HG02981 (cell line): ENCODE measurements around the gene ATG7.

Experiments
- ATAC-seq: cut with Tn5 transposase; IDR thresholded peaks from one replicate; pipeline ENCODE4 v1.9.1; 2021; ENCODE audit warnings: mild to moderate bottlenecking, moderate library complexity; ENCODE audit not compliant: unreplicated experiment

Gene ATG7

DNA sequence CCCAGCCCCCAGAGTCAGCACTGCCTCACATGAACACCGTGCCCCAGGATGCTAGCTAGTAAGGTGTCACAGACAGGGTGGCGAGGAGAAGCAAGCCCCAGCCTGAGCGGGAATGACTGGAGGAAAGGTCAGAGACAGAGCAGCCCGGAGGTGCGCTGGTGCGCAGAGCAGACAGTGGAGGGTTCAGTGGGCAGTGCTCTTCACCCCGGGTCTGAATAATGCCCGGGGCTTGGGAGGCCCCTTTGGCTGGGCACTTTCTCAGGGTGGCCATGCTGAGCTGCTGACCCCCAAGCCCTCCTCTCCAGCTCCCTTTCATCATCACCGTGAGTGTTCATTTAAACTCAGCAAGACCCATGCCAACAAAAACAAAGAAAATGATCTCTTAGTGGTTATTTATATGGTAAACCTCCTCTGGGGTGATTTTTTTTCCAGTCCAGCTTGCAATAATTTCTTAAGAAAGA lies 260.8 kb downstream of the ATG7 start:
- ATAC-seq, result no peak

DNA sequence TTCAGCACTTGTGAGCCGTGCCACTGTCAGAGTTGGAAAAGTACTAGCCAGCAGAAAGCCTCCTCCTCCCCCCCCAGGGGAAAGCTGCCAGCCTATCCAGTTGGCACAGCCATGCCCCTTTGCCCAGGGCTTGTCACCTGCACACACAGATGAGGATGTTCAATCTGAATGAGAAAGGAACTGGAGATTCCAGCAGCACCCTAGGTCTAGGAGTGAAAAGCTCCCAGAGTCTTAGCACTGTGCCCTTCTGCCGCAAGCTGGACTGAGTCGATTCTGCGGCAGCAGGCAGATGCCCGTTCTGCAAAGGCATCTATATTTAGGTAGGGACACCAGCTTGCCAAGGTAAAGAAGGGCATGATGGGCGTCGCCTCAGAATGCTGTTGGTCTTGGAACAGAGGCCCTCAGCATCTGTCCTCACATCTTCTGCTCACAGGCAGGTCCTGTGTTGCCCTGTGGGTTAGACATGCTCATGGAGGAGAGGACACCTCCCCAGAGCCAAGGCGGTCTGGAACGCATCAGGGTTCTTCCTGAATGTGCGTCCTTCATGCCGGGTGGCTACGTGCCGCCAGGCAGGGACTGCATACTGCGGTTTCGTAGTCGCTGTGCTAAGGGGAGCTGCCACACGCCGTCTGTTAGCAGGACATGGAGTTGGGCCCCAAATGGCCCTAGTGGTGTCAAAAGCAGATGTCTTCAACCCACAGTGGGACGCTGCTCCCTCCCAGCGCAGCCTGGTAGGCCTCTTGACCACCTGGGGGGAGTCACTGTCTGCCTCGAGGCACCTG lies 262.0 kb downstream of the ATG7 start:
- ATAC-seq, result no peak

DNA sequence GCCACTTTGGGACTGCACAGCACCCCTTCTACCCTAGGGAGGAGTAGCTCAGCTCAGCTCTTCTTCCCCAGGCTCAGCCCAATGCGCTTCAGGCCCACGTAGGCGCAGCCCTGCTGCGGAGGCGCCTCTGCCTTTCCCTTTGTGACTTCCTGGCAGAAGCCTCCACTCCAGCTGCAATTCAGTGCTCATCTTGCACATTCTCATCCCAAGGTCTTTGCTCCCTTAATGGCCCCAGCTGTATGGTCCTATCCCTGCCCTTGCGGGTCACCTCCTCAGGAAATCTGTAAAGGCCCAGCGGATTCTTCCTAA lies 262.6 kb downstream of the ATG7 start:
- ATAC-seq, result no peak

DNA sequence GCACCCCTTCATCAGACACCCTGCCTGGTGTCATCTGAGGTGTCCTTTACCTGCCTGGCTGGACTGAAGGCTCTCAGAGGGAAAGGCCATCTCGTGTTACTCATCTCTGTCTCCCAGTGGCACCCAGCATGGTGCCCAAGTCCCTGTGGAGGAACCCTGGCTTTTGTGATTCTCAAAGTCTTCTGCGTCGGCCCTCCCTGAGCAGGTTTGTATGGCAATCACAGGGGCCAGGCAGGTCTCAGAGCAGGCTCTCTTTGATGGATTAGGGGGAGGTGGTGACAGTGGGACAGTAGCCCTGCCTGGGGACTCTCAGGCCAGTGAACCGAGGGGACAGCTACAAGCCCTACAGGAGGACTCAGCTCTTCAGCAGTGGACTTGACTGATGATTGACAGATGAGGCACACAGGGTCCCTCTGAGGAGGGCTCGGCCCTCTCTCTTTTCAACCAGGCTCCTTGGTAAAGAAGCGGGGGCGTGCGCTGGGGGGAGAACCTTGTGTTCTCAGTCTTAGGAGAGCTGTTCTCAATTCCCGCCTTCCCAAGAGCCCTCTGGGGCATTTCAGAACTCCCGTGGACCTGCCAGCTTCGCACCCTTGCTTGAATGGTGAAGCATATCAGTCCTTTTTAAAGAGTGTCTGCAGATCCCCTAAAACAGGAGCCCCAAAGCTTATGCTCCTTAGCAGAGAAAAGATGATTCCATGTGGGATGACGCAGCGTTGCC lies 263.2 kb downstream of the ATG7 start:
- no peak for ATAC-seq

DNA sequence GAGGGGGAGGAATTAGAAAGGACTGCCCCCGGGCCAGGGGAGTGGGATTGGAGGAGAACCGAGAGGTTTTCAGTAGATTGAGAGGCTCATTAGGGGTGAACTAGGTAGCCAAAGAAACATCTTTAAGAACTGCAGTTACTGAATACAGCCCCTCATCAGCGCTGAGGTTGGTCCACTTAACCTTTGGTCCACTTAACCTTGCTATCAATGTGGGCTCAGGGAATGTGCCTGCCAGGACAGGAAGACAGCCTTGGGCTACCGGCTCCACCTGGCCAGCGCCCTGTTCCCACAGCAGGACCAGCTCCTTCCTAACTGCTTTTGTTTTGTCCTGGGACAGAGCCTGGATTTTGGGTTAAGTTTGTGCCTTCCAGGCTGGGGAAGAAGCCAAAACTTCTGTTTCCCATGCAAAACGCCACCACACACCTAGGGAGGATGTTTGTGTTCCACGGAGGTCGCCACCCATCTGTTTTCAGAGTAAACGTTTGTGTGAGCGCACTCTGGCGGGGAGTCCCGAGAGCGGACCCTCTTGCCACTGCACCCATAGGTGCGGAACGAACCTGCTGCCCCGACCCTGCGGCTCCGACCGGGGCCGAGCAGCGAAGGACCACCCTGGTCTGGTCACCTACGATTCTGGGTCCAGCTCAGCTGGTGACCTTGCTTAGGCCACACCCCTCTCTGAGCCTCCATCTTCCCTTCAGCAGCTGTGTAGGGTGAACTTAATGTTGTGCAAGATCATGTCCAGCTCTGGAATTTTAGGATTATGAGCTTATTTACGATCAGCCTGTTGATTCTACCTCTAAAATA lies 264.1 kb downstream of the ATG7 start:
- no peak for ATAC-seq

DNA sequence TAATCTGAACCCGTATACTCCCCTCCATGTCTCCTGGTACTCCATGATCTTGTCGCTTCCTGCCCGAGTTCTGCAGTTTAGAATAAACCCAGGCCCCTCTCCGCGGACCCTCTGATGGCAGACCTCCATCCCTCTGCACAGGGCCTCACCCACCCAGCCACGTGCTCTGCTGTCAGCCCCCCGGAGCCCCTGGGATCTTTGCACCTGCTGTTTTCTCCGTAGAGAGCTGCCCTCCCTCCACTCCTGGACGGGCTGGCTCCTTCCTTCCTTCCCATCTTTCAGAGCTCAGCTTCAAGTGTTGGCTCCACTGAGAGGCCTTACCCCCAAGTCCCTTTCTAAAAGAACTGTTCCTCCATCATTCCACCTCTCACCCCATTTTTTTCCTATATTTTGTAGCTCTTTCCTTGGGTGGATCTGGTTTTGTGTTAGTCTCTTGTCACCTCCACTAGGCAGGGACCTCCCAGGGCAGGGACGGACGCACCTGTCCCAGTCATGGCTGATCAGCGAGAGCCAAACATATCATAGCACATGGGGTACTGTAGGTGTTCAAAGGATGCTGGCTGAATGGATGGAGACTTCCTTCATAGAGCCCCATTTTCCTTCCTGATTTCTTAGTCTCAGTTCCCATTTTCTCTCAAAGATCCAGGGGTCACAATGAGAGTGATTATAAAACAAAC lies 264.9 kb downstream of the ATG7 start:
- ATAC-seq, result no peak

DNA sequence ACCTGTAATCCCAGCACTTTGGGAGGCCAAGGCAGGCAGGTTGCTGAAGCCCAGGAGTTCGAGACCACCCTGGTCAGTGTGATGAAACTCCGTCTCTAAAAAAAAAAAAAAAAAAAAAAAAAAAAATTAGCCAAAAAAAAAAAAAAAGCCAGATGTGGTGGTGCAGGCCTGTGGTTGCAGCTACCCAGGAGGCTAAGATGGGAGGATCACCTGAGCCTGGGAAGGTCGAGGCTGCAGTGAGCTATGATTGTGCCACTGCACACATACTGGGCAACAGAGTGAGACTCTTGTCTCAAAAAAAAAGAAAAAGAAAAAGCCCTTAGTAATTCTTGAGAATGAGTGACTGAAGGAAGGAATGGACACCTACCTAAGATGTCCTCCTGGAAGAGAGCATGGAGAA lies 266.4 kb downstream of the ATG7 start:
- no peak for ATAC-seq

DNA sequence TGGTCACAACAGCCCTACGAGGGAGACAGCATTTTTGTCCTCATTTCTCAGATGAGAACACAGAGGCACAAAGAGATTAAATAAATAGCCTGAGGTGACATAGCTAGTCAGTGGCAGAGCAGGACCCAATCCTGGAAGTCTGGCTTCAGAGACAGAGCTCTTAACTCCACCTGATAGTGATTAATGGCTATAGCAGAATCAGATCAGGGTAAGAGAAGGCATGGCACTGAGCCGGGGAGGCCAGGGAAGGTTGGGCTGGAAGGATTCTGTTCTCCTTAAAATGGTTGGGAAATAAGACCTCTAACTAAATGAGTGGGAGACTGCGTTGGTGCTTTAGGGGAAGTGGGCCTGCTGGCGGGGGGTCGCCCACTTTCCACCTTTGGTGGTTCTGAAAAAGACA lies 267.0 kb downstream of the ATG7 start:
- no peak for ATAC-seq

DNA sequence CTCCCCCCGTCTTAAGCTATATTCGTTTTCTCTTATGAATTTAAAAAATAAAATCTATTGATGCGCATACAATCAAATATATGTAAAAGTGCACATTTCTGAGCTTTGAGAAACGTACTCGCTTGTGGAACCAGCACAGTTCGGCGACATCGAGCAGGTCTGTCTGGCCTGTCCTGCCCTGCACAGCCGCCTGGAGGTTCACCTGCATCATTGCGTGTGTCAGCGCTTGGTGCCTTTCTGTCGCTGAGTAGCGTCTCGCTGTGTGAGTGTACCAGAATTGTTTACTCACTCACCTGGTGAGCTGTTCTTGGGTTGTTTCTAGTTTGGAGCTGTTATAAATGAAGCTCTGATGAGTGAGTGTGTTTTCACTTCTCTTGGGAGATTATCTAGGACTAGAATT lies 267.5 kb downstream of the ATG7 start:
- no peak for ATAC-seq

DNA sequence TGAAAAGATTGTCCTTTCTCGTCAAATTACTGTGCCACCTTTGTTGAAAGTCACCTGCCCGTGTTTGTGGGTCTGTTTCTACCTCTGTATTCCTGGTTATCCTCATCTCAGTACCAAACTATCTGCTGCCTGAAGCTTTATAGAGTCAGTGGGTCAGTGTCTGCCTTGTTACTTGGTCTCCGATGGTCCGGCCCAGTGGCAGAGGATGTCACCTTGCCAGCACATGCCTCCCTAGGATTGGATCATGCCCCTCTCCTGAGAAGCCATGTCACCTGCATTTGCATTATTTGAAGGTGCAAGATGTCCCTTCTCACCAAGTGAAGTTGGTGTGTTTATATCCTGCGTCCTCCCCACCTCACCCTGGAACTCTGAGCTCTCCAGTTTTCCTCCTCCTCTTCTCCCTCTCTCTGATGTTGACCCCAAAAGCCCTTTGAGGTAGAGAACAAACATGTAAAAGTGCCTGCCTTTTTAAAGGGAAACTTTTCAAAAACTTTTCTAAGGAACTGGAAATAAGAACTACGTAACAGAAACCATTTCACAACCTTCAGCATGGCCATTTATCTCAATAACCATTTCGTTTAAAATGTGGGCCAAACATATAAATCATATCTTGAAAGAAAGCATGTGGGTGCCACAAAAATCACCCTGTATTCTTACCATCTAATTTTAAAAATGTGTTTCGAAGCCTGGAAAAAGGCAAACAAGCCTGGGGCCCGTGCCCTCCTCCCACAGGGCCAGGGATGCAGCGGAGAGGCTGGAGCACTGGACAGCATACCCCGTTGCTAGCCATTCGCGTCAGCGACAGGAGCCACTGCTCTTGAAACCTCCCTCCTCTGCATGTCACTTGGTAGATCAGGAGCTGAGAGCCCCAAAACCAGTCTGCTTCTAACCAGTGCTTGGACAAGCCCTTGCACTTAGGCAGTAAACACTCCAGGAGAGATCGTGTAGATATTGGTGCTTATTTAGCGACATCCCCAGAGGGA lies 269.4 kb downstream of the ATG7 start:
- ATAC-seq, result no peak

DNA sequence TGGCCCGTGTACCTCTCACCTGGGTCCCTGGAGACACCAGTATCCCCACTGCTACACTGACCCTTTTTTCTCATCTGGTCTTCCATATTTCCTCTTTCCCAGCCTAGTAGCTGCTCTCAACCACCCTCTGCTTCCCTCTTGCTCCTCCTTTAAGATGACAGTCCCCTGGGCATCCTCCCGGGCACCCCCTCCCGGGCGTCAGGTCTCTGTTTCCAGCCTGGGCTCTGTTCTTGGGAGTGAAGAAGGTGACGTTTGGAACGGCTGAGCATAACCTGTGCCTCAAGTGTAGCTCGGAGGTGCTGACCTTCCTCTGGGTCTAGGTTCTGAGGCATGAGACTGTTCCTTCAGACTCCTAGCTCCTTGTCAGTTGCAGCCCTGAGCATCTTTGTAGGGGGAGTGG lies 270.4 kb downstream of the ATG7 start:
- no peak for ATAC-seq

DNA sequence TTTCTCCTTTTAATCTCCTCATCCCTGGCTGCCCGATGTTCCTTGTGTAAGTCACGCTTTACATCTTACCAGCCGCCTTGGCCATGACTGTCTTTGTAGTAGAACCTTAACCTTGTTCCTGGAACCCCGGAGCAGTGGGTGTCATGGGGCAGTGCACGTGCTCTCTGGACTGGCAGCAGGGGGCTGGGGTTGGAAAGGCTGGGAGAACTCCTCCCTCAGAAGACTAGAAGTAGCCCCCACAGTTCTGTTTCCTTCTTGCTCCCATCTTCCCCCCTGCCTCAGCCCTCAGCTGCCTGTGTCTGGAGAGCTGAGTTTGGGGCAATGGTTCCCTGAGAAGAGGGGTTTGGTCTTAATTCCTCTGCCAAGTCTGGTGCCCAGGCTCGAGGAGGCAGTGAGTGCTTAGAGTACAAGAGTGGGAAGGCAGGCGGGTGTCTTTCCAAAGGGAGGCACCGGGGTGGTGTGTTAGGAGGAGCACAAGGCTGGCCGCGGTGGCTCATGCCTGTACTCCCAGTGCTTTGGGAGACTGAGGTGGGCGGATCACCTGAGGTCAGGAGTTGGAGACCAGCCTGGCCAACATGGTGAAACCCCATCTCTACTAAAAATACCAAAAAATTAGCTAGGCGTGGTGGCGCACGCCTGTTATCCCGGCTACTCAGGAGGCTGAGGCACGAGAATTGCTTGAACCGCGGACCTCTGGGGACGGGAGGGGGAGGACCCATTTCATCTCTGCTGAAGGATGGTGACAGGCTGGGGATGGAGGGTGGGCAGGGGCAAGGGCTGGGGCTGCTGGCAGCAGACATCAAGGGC lies 271.1 kb downstream of the ATG7 start:
- no peak for ATAC-seq

DNA sequence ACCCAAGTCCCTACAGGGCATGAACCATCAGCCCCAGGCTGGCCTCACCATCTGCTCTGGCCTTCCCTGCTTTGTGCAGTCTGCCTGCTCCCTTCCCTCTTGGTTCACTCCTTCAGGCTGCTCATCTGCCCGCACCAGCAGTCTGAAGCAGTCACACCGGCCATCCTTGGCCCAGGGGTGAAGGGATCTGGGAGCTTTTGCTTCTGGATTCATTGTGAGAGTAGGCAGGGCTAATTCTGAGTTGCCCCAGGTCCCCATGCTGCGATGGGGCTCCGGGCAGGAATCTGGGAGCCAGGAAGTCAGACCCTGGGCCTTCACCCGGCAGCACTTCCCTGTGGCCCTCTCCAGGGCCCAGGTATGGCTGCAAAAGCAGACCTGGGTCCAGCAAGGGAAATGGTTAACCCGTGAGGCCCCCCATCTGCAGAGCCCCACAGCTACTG lies 271.8 kb downstream of the ATG7 start:
- no peak for ATAC-seq

DNA sequence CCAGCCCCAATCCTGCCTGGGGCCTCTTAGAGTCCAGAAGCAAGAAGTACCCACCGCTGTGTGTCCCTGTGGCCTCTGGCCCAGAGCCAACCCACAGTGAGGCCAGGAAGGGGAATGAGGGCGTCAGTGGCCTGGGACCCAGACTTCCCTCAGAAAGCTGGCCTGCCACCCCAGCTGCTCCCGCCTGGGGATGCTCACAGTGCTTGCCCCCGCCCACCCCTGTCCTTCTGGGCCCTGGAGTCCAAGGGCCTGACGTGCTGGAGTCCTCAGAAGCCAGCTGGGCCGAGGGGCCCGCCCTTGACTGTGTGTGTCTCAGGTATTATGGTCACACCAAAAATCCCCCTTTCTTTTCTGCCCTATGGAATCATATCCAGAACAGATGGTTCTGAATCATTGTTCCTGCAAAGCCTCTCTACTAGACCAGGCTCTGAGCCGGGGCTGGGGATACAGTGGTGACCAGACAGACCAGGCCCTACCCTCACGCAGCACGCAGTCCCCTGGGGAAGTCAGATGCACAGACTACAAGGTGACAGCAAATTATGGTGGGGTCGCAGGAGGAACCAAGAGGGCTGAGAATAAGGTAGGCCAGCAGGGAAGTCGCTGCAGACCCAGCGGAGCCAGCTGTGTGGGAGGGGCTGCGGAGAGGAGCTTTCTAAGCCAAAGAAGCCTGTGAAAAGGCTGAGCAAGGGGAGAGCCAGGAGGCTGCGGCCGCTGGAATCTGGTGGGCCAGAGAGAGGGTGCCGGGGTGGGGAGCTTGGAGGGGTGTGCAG lies 272.4 kb downstream of the ATG7 start:
- ATAC-seq, result no peak

DNA sequence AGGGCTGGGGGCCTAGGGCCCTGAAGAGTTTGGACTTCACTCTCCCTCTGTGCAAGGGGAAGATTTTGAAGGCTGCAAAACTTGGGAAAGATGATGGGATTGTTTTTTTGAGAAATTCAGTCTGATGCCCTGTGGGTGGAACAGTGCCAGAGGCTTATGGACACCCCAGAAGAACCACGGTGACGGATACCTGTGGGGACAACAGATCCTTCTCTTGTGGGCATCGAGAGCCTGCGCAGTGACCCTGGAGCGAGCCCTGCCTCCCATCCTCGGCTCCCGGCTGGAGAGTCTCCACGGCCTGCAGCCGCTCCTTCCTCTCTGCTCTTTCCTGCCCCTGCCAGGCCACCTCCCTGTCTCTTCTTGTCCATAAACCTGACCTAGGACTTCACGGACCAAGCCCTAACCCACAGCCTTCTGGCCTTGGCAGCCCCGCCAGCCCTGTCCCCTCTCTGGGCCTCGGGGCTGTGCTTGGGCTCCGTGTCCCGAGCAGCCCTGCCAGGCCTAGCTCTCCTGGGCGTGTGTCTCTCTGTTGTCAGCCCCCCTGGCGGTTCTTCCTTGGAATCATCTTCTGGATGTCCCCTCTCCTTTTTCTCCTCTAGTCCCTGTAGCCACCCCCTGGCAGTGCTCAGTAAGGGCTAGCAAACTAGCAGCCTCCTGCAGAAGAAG lies 273.1 kb downstream of the ATG7 start:
- no peak for ATAC-seq

DNA sequence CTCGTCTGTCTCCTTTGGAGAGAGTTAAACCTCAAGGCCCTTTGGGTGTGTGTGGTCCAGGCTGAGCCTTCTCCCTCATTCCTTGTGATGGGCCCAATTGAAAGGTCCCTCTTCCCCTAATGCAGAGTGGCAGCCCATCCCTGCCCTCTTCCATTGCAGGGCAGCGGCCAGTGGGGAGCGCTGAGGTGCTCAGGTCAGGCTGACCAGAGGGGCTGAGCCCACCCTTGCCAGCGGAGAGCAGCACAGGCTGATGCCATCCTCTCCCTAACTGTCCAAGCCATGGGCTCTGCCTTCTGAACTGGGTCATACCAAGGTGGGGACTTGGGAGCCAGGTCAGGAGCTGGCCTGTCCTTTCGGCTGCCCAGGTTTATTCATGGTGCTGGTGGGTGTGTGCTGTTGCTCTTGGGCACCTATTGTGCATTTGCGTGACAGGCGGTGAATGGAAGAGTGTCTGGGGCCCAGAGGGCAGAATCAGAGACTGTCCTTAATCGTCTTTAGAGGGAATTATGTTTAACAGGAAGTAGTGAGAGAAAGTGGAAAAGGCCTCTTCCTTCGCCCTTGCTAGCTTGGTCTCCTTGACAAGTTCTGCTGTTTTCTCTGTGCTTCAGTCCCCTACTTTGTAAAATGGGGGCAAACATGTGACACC lies 274.6 kb downstream of the ATG7 start:
- ATAC-seq, result no peak

DNA sequence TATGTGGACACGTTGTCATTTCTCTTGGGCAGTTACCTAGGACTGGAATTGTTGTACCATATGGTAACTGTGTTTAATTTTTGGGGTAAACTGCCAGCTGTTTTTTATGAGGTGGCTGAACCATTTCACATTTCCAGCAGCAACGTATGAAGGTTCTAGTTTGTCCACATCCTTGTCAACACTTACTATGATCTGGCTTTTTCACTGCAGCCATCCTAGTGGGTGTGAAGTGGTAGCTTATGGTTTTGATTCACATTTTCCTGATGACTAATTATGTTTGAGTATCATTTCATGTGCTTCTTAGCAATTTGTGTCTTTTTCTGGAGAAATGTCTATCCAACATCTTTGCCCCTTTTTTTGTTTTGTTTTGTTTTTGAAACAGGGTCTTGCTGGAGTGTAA lies 275.3 kb downstream of the ATG7 start:
- ATAC-seq, result no peak
